Neutrophil (primary cell): Measurements from ENCODE around the gene EPHA1.

ENCODE experiments used
- H3K27ac ChIP-seq: fragments of 200-600 bp; sonication (generic); 2 replicates; pipeline ENCODE4 v1.5.1; 2016; ENCODE audit warnings: mild to moderate bottlenecking, moderate library complexity
- H3K27me3 ChIP-seq: fragments of 200-600 bp; sonication (generic); 2 replicates; pipeline ENCODE4 v1.6.0; 2016; ENCODE audit warnings: mild to moderate bottlenecking
- H3K36me3 ChIP-seq: fragments of 200-600 bp; sonication (generic); 2 replicates; pipeline ENCODE4 v1.5.1; 2017
- H3K4me1 ChIP-seq, 2 experiments: fragments of 200-600 bp in 1 of 2; sonication (generic) in 1 of 2; 1 replicate in 1 of 2; 2 replicates in 1 of 2; pipeline versions ENCODE4 v1.5.1 to v1.6.1; 2013 to 2016; ENCODE audit warnings: low read depth in 1 of 2, low read length in 1 of 2, mild to moderate bottlenecking in 1 of 2, moderate library complexity in 1 of 2; ENCODE audit not compliant: control insufficient read depth in 1 of 2, insufficient read depth in 1 of 2
- H3K4me3 ChIP-seq, 2 experiments: fragments of 200-600 bp in 1 of 2; sonication (generic) in 1 of 2; 1 replicate in 1 of 2; 2 replicates in 1 of 2; pipeline ENCODE4 v1.5.1; 2013 to 2016; ENCODE audit warnings: low read depth in 1 of 2, low read length in 1 of 2, mild to moderate bottlenecking in 1 of 2, moderate library complexity in 1 of 2
- H3K9me3 ChIP-seq: fragments of 200-600 bp; sonication (generic); 2 replicates; pipeline ENCODE4 v1.5.1; 2016
- TF ChIP-seq, protein P1 (sequence below): fragments of 200-600 bp; sonication (generic); IDR thresholded peaks from 2 replicates; pipeline ENCODE4 v1.5.1; 2016; ENCODE audit warnings: antibody characterized with exemption

EPHA1 gene

DNA sequence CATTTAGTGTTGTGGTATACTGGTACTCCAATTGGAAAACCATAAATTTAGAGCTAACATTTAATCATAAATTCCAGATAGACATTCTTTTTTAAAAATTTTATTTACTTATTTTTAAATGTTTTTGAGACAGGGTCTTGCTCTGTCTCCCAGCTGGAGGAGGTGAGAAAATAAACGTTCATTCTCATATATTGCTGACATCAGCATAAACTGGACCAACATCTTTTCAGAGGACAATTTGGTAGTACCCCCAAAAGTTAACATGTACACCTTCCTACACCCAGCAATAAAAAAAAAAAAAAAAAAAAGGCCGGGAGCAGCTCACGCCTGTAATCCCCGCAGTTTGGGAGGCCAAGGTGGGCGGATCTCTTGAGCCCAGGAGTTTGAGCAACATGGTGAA lies 39.8 kb upstream of the EPHA1 start:
- TF ChIP-seq, protein P1, sequence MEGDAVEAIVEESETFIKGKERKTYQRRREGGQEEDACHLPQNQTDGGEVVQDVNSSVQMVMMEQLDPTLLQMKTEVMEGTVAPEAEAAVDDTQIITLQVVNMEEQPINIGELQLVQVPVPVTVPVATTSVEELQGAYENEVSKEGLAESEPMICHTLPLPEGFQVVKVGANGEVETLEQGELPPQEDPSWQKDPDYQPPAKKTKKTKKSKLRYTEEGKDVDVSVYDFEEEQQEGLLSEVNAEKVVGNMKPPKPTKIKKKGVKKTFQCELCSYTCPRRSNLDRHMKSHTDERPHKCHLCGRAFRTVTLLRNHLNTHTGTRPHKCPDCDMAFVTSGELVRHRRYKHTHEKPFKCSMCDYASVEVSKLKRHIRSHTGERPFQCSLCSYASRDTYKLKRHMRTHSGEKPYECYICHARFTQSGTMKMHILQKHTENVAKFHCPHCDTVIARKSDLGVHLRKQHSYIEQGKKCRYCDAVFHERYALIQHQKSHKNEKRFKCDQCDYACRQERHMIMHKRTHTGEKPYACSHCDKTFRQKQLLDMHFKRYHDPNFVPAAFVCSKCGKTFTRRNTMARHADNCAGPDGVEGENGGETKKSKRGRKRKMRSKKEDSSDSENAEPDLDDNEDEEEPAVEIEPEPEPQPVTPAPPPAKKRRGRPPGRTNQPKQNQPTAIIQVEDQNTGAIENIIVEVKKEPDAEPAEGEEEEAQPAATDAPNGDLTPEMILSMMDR, result no peak
- Histone ChIP-seq H3K4me3 (no peak overlapping the region), H3K36me3 (no peaks in the 10 kb centered on the region), H3K27ac (no peak overlapping the region), H3K9me3 (no peaks in the 10 kb centered on the region), H3K4me1 (no peaks in the 10 kb centered on the region), H3K27me3 (no peaks in the 10 kb centered on the region)

DNA sequence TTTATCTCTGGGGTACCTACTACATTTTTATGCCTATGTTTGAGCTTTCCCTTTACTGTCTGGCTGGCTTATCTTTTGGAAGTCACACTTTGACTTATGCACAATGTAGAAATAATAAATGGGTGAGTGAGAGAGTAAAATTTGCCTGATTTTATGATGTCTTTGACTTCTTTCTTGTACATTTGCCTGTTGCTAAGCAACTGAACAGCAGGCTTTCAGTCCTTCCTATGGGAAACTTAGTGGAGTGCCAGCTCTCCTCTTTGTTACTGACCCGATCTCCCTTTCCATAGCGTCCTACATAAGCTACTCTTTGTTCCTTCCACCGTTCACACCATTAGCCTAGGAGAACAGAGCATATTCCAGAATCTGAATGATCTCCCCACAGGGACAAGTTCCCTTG lies 38.8 kb upstream of the EPHA1 start:
- Histone ChIP-seq H3K27ac (no peak overlapping the region), H3K4me3 (no peak overlapping the region), H3K4me1 (no peaks in the 10 kb centered on the region), H3K9me3 (no peaks in the 10 kb centered on the region), H3K27me3 (no peaks in the 10 kb centered on the region), H3K36me3 (no peaks in the 10 kb centered on the region)
- TF ChIP-seq, protein P1, result no peak

DNA sequence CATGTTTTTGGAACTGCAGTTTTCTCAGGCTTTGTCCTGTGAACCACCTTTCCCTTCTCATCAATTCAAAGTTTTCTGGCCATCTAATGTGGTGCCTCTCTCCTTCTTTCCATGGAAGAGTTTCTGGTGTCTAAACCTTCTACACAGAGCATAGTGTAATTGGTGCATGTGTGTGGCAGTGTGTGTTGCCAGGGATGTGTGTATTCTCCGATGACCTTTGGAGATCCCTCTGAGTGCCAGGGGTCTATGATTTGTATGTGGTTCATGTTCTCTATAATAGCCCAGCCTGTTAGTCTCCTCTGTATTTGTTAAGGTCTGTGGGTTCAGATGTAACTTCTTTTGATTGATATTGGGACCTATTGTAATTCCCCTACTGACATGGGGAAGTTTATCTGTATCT lies 36.1 kb upstream of the EPHA1 start:
- H3K27me3 ChIP-seq, result no peaks in the 10 kb centered on the region
- H3K9me3 ChIP-seq, result no peaks in the 10 kb centered on the region
- TF ChIP-seq, protein P1, result no peak
- H3K36me3 ChIP-seq, result no peaks in the 10 kb centered on the region
- no peak overlapping the region for H3K4me3 ChIP-seq
- H3K27ac ChIP-seq, result no peak overlapping the region
- H3K4me1 ChIP-seq, result no peaks in the 10 kb centered on the region

DNA sequence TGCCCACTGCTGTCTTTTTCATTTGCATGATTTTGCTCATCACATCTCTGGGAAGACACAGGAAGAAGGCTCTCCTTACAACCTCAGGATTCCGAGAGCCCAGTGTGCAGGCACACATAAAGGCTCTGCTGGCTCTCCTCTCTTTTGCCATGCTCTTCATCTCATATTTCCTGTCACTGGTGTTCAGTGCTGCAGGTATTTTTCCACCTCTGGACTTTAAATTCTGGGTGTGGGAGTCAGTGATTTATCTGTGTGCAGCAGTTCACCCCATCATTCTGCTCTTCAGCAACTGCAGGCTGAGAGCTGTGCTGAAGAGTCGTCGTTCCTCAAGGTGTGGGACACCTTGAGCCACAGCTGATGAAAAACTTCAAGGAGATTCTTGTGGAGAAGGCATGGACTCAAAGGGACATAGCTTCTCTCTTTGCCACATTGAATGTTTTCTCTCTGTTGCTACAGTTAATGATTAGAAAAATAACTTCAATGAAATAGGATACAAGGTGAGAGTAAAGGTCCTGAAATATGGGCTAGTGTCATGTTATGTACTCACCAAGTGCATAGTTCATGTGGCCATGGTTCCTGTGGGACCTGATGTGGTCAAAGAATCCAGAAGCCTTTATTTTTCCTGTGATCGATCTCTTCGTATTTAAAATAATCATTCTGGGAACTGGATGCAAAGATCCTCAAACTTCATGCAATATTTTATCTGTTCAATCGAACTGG lies 35.6 kb upstream of the EPHA1 start:
- no peaks in the 10 kb centered on the region for H3K36me3 ChIP-seq
- no peaks in the 10 kb centered on the region for H3K27me3 ChIP-seq
- no peaks in the 10 kb centered on the region for H3K4me1 ChIP-seq
- TF ChIP-seq, protein P1, result no peak
- H3K27ac ChIP-seq, result no peak overlapping the region
- no peaks in the 10 kb centered on the region for H3K9me3 ChIP-seq
- no peak overlapping the region for H3K4me3 ChIP-seq

DNA sequence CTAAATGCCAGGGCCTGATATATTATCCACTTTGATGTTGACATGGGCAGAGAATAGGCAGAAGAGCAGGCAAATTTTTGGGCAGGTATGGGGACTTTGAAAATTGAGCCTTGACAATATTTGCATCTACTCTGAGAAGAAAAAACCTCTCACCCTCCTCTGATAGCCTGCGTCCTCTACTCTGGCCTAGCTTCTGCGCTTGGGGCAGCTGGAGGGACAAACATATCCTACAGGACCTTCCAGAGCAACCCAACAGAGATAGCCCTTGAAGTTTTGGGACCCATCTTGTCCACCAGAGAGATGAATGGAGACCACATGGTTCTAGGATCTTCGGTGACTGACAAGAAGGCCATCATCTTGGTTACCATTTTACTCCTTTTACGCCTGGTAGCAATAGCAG lies 34.5 kb upstream of the EPHA1 start, which contains the start of gene TAS2R60:
TAS2R60 (plus strand) TSS at position 301 of the 400 bp plus-strand sequence; CDS start at position 301, 0 bp downstream.
- Histone ChIP-seq H3K9me3 (no peaks in the 10 kb centered on the region), H3K4me3 (no peak within 1 kb of the TSS), H3K27ac (no peak within 1 kb of the TSS), H3K27me3 (no peaks in the 10 kb centered on the region), H3K36me3 (no peaks in the 10 kb centered on the region), H3K4me1 (no peaks in the 10 kb centered on the region)
- TF ChIP-seq, protein P1, result no peak
